Nephron progenitor cell (in vitro differentiated cells): ENCODE measurements around the gene WSB1.
A peak's percentile ranks its signal among the peaks of the same experiment; 100 is the strongest.
"Not testable (repeated sequence)": the region's sequence is repeated elsewhere in the genome, so short reads cannot be mapped to it uniquely, and the experiment has no call there.

ENCODE experiments used
- DNase-seq: peaks from one replicate; pipeline ENCODE4 v3.0.0; 2021
- H3K27ac Mint-ChIP-seq: 2 replicates; pipeline ENCODE4 v1.8.0; 2021; ENCODE audit warnings: mild to moderate bottlenecking, moderate library complexity, mixed read lengths
- H3K27me3 Mint-ChIP-seq: 2 replicates; pipeline ENCODE4 v1.8.0; 2021; ENCODE audit warnings: mild to moderate bottlenecking, low read depth, mixed read lengths; ENCODE audit not compliant: poor library complexity
- H3K36me3 Mint-ChIP-seq: 2 replicates; pipeline ENCODE4 v1.8.0; 2021; ENCODE audit warnings: low read depth, mixed read lengths
- H3K4me1 Mint-ChIP-seq: 2 replicates; pipeline ENCODE4 v1.8.0; 2021; ENCODE audit warnings: mixed read lengths
- H3K4me3 Mint-ChIP-seq: 2 replicates; pipeline ENCODE4 v1.8.0; 2021; ENCODE audit warnings: mild to moderate bottlenecking, moderate library complexity, mixed read lengths
- H3K9me3 Mint-ChIP-seq: 2 replicates; pipeline ENCODE4 v1.8.0; 2021; ENCODE audit warnings: mild to moderate bottlenecking, moderate library complexity, mixed read lengths
- CTCF ChIP-seq: fragments of 200-600 bp; sonication (generic); IDR thresholded peaks from 2 replicates; pipeline ENCODE4 v1.5.0; 2021; ENCODE audit warnings: antibody characterized with exemption

WSB1 gene

GRCh38 chr17:27268394-27269085 is 25.4 kb upstream of the WSB1 start:
- no peak overlapping the region for H3K27ac Mint-ChIP-seq
- H3K36me3 Mint-ChIP-seq = no peaks in the 10 kb centered on the region
- DNase-seq = no peak
- TF ChIP-seq CTCF = no peak
- no peaks in the 10 kb centered on the region for H3K4me1 Mint-ChIP-seq
- no peak overlapping the region for H3K4me3 Mint-ChIP-seq
- no peaks in the 10 kb centered on the region for H3K9me3 Mint-ChIP-seq
- H3K27me3 Mint-ChIP-seq = peaks cover 20% of the 10 kb centered on the region

GRCh38 chr17:27269201-27269600 is 24.7 kb upstream of the WSB1 start:
- Mint-ChIP-seq H3K36me3 (no peaks in the 10 kb centered on the region), H3K27ac (no peak overlapping the region), H3K4me1 (no peaks in the 10 kb centered on the region), H3K27me3 (peaks cover 17% of the 10 kb centered on the region), H3K9me3 (no peaks in the 10 kb centered on the region), H3K4me3 (no peak overlapping the region)
- TF ChIP-seq CTCF = no peak
- DNase-seq = no peak

- no peak for DNase-seq
- Mint-ChIP-seq H3K9me3 (no peaks in the 10 kb centered on the region), H3K36me3 (no peaks in the 10 kb centered on the region), H3K27me3 (peaks cover 16% of the 10 kb centered on the region), H3K4me1 (no peaks in the 10 kb centered on the region), H3K27ac (no peak overlapping the region), H3K4me3 (no peak overlapping the region)
- no peak for TF ChIP-seq CTCF
These were observed 23.9 kb upstream of the WSB1 start for GRCh38 chr17:27269974-27270373.

GRCh38 chr17:27276653-27277156 is 17.2 kb upstream of the WSB1 start:
- Mint-ChIP-seq H3K36me3 (no peaks in the 10 kb centered on the region), H3K27ac (no peak overlapping the region), H3K27me3 (peaks cover 5% of the 10 kb centered on the region), H3K4me1 (peaks cover 5% of the 10 kb centered on the region), H3K4me3 (peak overlapping the region; percentile 38), H3K9me3 (no peaks in the 10 kb centered on the region)
- TF ChIP-seq CTCF = no peak
- DNase-seq = peak; percentile 9

- not testable (repeated sequence) for H3K9me3 Mint-ChIP-seq, H3K4me1 Mint-ChIP-seq, H3K27me3 Mint-ChIP-seq, DNase-seq, H3K4me3 Mint-ChIP-seq, H3K36me3 Mint-ChIP-seq, H3K27ac Mint-ChIP-seq
These were observed 14.8 kb upstream of the WSB1 start for GRCh38 chr17:27279132-27279531.

- Mint-ChIP-seq H3K27me3 (peaks cover 7% of the 10 kb centered on the region), H3K36me3 (no peaks in the 10 kb centered on the region), H3K9me3 (no peaks in the 10 kb centered on the region), H3K4me3 (no peak overlapping the region), H3K27ac (no peak overlapping the region), H3K4me1 (peaks cover 5% of the 10 kb centered on the region)
- DNase-seq = no peak
- TF ChIP-seq CTCF = no peak
These were observed 13.4 kb upstream of the WSB1 start for GRCh38 chr17:27280527-27280926.
